NCI-H1930 (cell line): ENCODE data around the gene ARL5A.
"Not testable (repeated sequence)": the region's sequence is repeated elsewhere in the genome, so short reads cannot be mapped to it uniquely, and the experiment has no call there.

Source experiments
- DNase-seq, 2 experiments: peaks; one replicate each; lab custom pipeline; 2025; lab: John Stamatoyannopoulos, UW

ARL5A gene

DNA sequence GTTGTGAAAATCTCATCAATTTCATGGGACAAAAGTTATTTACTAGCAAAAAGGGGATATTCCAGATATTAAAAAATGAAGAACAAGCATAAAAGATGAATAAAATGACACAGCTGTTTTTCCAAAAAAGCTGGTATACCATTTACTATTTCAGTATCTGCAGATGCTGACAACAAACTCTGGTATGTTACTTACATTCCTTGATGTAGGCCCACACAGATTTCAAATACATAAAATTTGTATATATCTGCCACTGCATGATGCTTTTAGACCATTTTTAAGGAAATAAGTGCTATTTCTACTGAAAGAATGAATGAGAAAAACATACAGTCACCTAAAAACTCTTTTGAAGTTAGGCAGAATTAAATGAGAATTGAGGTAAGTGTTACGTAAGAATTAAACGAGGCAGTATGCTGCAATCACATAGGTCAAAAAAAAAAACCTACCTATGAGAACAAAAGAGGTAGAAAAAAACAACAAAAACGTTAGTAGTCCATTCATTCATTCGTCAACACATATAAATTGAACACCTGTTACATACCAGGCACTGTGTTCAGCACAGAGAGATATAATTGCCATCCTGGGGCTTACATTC, 32.5 kb downstream of the ARL5A start:
- DNase-seq: peak; percentile 25 to 33

DNA sequence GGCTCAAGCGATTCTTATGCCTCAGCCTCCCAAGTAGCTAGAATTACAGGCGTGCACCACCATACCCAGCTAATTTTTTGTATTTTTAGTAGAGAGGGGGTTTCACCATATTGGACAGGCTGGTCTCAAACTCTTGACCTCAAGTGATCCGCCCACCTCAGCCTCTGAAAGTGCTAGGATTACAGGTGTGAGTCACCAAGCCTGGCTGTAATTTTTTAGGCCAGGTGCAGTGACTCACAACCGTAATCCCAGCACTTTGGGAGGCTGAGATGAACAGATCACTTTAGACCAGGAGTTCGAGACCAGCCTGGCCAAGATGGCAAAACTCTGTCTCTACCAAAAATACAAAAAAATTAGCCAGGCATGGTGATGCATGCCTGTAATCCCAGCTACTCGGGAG, 33.8 kb downstream of the ARL5A start:
- DNase-seq: not testable (repeated sequence)

DNA sequence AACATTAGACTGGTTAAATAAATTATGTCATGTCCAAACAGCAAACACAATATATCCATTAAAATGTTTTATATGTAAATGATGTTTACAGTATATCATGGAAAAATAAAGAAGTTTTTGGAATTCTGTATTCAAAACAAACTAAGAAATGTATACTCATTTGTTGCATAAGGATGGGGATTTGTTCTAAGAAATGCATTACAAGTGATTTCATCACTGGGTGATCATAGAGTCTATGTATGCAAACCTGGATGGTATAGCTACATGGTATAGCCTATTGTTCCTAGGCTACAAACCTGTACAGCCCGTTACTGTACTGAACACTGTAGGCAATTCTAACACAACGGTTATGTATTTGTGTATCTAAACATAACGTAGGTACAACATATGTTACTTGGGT, 35.1 kb downstream of the ARL5A start:
- no peak for DNase-seq

DNA sequence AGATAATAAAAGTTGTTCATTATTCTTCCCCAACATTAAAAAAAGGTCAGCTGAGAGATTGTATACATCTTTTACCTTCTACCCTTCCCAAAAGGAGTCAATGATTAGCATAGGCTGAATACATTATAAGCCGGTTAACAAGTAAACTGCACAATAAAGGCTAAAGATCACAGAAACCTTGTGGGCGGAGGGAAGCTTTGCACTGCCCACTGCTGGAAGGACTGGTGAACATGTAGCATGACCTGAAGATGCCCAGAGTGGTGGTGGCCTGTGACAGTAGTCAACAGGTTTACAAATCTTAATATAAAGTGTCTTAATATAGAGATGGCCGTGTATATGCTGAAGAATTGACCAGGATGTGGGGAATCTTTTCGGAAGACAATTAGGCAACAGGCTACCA, 35.6 kb downstream of the ARL5A start:
- DNase-seq: no peak

DNA sequence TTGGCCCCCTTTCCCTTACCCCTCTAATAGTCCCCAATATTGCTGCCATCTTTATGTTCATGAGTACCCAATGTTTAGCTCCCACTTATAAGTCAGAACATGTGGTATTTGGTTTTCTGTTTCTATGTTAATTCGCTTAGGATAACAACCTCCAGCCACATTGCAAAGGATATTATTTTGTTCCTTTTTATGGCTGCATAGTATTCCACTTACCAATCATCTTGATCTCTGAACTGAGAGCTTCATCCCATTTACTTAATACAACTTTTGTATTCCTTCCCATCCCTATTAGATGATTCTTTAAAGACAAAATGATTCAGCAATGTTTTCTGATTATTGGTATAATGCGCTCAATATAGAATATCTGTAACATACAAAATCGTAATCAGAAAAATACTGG, 36.7 kb downstream of the ARL5A start:
- DNase-seq: no peak

DNA sequence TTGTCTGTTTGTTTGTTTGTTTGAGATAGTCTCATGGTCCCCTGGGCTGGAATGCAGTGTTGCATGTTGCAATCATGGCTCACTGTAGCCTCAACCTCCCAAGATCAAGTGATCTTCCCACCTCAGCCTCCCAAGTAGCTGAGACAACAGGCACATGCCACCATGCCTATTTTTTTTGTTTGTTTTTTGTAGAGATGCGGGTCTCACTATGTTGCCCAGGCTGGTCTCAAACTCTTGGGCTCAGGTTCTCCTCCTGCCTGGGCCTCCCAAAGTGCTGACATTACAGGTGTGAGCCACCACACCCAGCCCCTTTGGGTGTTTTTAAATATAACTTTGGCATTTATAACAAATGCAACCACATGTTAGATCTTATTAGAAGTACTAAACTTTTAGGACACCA, 37.5 kb downstream of the ARL5A start:
- no peak for DNase-seq

DNA sequence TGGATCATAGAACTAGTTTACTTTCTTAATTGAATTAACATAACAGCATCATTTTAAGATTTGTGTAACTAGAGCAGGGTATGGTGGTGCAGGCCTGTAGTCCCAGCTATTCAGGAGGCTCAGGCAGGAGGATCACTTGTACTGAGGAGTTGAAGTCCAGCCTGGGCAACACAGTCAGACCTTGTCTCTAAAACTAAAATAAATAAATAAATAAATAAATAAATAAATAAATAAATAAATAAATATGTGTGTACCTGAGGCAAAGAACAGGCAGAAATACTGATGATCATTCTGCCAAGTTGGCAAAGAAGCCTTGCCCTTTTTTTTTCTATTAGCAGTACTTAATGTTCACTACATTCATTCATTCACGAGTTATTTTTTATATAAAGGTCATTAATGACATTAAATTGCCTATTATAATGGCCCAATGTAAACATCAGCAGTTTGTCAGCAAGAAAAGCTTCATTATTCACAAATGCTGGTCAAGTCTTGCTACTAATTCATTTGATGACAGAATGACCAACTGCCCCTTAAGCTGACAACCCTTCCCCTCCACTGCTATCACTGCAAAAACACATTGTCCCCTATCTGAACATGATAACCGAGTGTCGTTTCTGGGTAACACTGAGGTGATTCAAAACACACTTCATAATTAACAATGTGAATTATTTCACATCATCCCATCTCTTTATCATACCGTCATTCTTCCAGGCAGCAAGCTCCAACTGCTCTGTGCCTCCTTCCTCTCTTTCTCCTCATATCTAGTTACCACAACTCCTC, 39.0 kb downstream of the ARL5A start:
- no peak for DNase-seq

DNA sequence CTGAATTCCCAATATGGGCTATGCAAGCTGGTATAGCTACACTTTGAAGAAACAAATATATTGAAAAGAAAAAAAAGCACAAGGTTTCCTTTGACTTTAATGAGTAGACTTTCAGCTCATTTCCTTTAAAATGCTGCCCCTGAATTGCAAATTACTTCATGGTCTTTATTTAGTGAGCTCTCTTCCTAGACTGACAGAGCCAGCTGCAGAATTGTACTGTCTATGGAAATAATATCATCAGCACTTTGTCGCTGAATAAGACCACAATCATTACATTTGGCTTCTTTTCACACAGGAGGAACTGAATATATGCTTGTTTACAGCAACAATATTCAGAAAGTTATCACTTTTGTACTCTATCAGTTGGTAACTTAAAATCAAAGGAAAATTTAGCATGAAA, 41.7 kb downstream of the ARL5A start:
- no peak for DNase-seq

DNA sequence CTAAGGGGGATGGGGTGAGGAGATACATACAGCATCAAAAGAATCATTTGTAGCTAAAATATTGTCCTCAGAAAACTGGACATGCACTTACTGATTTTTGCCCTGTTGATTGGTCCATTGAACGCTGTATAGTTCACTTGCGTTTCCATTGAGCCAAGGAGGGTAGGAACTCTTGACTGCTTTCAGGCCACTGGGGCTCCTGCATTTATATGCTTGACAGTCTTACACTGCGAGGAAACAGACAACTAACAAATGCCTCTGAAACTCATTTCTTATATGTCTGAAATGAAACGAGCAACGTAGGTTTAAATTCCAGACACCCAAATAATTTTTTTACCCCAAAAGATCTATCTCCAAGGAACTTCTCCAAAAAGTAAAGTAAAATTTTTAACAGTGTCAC, 42.1 kb downstream of the ARL5A start:
- DNase-seq: no peak

DNA sequence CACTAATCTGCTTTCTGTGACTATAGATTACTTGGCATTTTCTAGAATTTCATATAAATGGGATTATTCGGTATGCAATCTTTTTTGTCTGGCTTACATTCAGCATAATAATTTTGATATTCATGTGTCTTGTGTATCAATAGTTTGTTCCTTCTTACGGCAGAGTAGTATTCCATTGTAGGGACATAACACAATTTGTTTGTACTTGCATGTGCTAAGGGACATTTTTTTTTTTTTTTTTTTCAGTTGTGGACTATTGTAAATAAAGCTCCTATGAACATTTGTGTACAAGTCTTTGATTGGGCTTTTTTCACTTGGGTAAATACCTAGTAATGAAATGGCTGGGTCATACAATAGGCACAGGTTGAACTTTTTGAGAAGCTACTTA, 45.1 kb downstream of the ARL5A start:
- no peak for DNase-seq

DNA sequence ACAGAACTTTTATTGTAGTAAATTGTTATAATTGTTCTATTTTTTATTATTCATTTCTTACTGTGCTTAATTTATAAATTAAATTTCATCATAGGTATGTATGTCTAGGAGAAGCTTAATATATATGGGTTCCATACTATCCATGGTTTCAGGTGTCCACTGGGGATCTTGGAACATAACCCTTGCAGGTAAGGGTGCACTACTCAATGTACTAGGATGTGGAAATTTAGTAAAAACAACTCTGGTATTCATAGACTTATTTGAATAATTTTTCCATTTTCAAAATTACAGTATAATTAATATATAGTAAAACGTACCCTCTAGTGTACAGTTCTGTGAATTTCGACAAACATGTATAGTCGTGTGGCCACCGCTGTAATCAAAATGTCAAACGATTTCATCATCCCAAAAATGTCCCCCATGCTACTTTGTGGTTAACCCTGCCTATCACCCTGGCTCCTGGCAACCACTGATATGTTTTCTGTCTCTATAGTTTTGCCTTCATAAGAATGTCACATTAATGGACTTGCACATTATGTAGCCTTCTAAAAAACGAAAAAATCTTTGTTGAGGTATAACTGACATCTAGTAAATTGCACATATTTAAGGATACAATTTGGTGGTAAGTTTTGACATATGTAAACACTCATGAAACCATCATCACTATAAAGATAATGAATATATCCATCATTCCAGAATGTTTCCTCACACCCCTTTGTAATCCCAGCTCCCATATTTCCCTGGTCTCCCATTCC, 45.7 kb downstream of the ARL5A start:
- DNase-seq: no peak

DNA sequence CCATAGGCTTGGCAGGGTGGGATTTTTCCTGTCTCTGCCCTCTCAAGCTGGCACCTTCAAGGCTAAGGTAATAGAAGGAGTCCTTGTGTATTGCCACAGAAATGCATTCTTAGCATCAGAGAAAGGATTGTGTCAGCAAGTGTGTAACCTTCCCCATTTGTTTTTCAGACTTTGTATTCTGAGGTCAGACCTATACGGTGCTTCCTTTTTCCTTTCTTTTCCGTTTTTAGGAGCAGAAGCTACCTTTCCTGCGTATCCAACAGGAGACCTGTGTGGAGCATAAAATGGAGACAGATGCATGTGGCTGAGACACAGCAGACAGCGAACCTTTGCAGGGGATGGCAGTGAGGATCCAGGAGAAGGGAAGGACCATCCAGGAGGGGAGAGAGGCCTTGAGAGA, 46.6 kb downstream of the ARL5A start:
- DNase-seq: no peak

DNA sequence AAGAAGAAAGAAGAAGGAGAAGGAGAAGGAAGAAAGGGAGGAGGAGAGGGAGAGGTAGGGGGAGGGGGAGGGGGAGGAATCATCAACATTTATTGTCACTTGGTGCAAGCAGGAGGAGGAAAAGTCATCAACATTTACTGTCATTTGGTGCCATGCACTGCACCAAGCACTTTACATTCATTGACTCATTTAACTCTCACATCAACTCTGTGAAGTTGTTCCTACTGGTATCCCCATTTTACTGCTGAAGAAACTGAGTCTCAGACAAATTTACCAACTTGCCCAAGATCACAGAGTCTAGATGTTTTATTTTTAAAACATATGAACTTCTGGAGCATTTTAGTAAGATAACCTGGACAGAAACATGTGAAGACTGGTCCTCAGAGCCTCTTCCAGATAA, 47.3 kb downstream of the ARL5A start:
- DNase-seq: no peak

DNA sequence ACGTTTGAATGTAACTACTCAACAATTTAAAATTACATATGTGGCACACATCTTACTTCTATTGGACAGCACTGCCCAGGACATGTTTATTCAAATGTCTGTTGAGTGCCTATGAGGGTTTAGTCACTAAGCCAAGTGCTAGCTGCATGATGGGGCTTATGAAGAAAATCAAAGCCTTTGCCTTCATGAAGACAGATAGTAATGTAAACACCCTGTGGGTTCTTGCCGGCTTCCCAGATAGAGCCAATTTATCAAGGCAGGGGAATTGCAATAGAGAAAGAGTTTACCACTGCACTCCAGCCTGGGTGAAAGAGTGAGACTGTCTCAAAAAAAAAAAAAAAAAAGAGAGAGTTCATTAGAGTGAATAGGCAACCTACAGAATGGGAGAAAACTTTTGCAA, 50.3 kb downstream of the ARL5A start:
- DNase-seq: no peak

DNA sequence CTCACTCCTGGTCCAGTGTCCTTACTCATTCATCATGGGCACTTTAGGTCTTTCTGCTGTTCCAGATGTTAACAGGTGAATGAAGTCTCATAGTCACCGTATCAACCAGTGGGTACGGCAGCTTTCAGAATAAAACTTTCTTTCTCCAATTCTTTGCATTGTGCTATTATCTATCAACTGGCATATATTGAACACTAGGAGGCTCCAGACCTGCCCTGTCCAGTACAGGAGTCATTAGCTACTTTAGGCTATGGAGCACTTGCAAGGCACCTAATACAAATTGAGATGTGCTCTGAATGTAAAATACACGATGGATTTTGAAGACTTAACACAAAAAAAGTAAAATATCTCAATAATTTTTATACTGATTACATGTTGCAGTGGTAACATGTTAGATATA, 50.7 kb downstream of the ARL5A start:
- DNase-seq: no peak

DNA sequence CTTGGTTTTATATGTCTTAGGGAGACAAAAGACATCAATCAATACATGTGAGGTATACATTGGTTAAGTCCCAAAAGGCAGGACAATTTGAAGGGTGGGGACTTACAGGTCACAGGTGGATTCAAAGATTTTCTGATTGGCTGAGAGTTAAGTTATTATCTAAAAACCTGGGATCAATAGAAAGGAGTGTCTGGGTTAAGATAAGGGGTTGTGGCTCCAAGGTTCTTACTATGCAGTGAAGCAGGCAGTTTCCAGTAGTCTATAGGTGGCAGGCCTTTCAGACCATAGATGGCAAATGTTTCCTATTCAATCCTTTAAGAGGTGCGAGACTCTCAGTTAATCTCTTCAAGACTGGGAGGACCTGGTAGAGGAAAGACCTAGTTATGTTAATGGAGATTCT, 51.9 kb downstream of the ARL5A start:
- DNase-seq: no peak

DNA sequence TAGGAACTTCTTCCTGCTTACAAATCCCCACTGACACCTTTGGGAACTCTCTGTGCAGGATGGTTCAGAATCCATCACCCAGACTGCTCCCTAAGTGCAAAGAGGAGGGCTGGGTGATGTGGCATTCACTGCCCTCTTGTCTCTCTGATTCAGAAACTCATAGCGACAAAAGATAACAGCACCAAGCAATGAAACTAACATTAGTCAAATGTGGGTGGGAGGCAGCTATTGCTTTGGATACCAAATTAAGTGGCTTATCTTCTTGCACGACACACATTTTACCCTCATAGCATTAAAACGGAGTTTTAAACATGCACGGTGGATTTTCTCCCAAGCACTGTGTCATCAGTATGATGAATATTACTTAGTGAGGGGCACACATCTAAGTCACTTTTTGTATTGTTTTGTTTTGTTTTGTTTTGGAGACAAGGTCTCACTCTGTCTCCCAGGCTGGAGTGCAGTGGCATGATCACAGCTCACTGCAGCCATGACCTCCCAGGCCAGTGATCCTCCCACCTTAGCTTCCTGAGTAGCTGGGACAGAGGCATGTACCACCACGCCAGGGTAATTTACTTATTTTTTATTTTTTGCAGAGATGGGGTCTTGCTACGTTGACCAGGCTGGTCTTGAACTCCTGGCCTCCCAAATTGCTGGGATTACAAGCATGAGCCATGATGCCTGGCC, 53.0 kb downstream of the ARL5A start:
- no peak for DNase-seq

DNA sequence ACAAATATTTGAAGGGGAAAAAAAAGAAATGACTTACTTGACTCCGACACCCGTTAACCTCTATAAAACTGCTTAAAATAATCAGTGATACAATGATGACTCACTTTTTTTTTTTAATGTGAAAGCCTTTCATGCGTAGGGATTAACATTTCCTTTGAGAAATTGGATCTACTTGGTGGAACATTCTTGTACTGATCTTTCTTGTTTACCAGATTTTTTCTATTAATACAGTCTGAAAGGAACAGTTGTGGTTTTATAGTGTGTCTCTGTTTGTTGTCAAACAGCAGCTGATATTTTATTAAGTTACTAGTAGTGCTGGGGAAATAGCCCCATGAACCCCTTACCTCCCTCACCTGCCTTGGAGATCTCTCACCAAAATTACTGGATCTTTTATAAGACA, 53.7 kb downstream of the ARL5A start:
- DNase-seq: no peak

DNA sequence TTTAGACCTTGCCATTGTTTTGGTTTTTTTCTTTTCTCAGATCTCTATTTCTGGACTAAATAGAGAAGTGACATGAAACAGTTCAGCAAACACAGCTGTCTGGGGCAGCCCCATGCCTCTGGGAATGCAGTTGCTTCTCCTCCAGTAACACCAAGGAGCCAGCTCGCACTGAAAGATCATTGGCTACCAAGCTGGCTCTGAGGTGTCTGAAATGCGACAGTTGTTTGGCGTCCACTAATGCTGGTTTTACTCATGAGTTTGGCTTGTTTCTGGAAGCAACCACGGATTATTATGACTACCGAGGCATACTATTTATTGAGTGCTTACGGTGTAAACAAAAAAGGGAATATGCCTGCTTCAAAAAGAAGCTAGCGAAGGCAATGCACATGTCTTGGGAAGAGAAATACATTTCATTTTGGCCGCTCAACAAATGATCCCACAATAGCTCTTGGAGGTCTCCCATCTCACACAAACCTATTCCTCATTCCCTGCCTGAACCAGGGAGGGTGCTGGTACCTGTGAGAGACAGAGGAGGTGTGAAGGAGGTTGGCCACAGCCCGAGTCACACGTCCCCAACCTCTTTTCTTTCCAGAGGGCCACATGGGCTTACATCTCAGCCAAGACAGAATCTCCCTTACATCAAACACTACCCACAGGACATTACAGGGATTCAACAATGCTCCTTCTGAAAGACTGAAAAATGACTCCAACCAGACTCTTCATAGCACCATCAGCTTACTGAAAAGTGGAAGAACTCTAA, 56.4 kb downstream of the ARL5A start:
- no peak for DNase-seq

DNA sequence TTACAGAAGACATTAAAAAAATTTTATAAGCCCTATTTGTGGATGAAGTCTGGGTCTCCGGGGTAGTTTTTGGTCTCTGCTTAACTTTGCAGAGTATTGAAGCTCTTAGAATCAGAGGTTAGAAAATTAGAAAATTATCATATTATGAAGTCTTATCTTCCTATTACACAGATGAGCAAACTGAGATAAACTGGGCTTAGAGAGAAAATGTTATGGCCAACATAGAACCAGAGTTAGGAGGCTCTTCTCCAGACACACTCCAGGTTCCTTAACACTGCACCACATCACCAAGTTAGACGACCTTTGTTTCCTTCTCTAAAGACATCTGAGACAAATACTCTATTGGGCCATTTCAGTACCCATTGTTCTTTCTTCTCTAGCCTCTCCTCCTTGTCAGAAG, 57.2 kb downstream of the ARL5A start:
- no peak for DNase-seq

DNA sequence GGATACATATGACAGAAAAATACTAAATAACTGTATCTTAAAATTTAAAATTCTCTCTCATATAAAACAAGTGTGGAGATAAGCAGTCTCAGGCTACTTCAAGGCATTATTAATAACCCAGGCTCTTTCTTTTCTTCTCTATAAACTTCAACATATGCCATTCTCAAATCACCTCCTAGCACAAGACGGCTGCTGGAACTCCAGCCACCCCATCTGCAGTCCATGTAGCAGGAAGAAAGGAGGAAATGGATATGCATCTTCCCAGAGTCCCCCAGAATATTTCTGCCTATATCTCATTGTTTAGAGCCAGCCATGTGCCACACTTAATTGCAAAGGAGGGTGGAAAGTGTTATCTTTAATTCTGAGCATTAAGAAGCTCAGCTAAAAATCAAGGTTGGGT, 58.6 kb downstream of the ARL5A start:
- no peak for DNase-seq

DNA sequence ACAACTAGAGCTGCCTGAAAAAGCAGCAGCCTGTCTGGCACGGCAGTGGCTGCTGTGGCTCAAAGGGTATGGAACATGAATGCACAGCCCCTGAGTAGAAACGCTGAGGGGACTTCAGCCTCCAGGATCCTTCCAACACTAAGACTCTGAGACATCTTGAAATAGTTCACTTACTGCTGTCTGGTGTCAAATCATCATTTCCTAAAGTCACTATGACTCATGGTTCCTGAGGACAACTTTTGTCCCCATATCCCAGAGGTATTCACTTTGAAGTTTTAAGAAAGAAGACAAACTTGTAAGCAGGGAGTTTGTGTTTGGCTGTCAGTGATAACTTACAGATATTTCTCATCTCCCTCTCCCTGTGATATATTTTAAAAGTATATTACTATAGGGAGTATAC, 60.7 kb downstream of the ARL5A start:
- no peak for DNase-seq
